GM23338 (cell line): Measurements from ENCODE around the gene TECR.

Source experiments
- CREB1 ChIP-seq: fragments of 250-450 bp; sonication (Bioruptor Pico); IDR thresholded peaks from 2 replicates; pipeline ENCODE4 v1.5.0; 2020; ENCODE audit warnings: low read depth, mild to moderate bottlenecking, moderate library complexity
- CTCF ChIP-seq, 2 experiments: fragments of 200-600 bp in 1 of 2; sonication (generic) in 1 of 2; conservative IDR thresholded peaks; 2 replicates each; pipeline versions ENCODE4 v1.5.1 to v1.6.1; 2016 to 2017; ENCODE audit warnings: antibody characterized with exemption in 2 of 2, low read depth in 2 of 2, mild to moderate bottlenecking in 2 of 2, moderate library complexity in 1 of 2
- ETS1 ChIP-seq: IDR thresholded peaks from 2 replicates; pipeline ENCODE4 v1.6.1; 2016; ENCODE audit warnings: antibody characterized with exemption
- EZH2 ChIP-seq: fragments of 200-600 bp; sonication (generic); IDR thresholded peaks from one replicate; pipeline ENCODE4 v1.8.0; 2017; ENCODE audit warnings: antibody characterized with exemption, mild to moderate bottlenecking, low read depth; ENCODE audit not compliant: unreplicated experiment
- EZH2phosphoT487 ChIP-seq: fragments of 200-600 bp; sonication (generic); IDR thresholded peaks from one replicate; pipeline ENCODE4 v1.8.1; 2018; ENCODE audit warnings: antibody characterized with exemption; ENCODE audit not compliant: unreplicated experiment
- JUNB ChIP-seq: IDR thresholded peaks from one replicate; pipeline ENCODE4 v1.6.1; 2016; ENCODE audit warnings: antibody characterized with exemption; ENCODE audit not compliant: unreplicated experiment
- NANOG ChIP-seq: IDR thresholded peaks from 2 replicates; pipeline ENCODE4 v1.6.1; 2016; ENCODE audit warnings: antibody characterized with exemption, borderline replicate concordance
- POLR2AphosphoS5 ChIP-seq: IDR thresholded peaks from 2 replicates; pipeline ENCODE4 v1.6.1; 2016; ENCODE audit warnings: antibody characterized with exemption, low read depth
- REST ChIP-seq: IDR thresholded peaks from one replicate; pipeline ENCODE4 v1.6.1; 2018; ENCODE audit warnings: antibody characterized with exemption; ENCODE audit not compliant: unreplicated experiment
- STAT1 ChIP-seq: IDR thresholded peaks from one replicate; pipeline ENCODE4 v1.6.1; 2016; ENCODE audit warnings: antibody characterized with exemption; ENCODE audit not compliant: unreplicated experiment
- ZNF114 ChIP-seq: fragments of 250-450 bp; sonication (Bioruptor Pico); IDR thresholded peaks from 2 replicates; pipeline ENCODE4 v1.5.0; 2020; ENCODE audit warnings: mild to moderate bottlenecking, moderate library complexity
- ZNF331 ChIP-seq: fragments of 250-450 bp; sonication (Bioruptor Pico); IDR thresholded peaks from 2 replicates; pipeline ENCODE4 v1.5.0; 2020; ENCODE audit warnings: low read depth, mild to moderate bottlenecking, moderate library complexity
- ZNF462 ChIP-seq: fragments of 250-450 bp; sonication (Bioruptor Pico); IDR thresholded peaks from 2 replicates; pipeline ENCODE4 v1.5.0; 2020; ENCODE audit warnings: mild to moderate bottlenecking, moderate library complexity

GRCh38 chr19:14606627-14607026 is 77.2 kb downstream of the TECR start:
- TF ChIP-seq ETS1 (no peak), CREB1 (CRISPR knock-in tag) (no peak), CTCF (conservative IDR thresholded peaks at IDR 0.05; ENCODE audit: low read depth in 2 of 2) (no peak), EZH2 (no peak), POLR2AphosphoS5 (no peak), EZH2phosphoT487 (no peak), JUNB (no peak), NANOG (no peak), REST (no peak), ZNF331 (no peak), ZNF114 (CRISPR knock-in tag) (no peak), STAT1 (no peak), ZNF462 (no peak)
